Measurements from ENCODE around the gene KCNH4.

DNA sequence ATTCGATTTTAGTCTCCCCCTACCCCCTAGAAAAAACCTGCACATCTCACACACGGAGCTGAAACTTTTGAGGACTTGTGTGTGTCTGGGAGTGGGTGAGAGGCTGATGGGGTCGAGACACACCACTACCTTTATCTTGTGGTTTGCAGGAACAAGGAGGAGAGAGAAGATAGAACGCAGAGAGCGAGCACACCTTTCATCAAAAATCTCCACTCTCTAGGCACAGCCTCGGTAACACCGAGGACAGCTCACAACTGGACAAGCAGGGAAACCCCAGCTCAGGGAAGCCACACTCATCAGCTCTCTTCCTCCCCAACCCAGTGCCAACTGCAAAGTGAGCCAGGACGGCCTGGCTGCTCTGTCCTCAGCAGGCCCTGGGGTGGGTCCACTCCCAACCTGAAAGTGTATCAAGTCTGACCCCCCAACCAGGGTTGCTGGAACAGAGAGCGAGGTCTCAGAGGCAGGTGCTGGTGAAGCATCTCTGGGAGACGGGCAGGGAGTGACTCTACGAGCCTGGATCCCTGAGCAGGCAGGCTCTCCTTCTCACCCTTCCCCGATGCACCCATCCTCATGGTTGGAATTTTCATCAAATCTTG is 18.6 kb upstream of the KCNH4 start:
- TF ChIP-seq CTCF (IDR thresholded peaks at IDR 0.05) (no peak), POLR2A (IDR thresholded peaks at IDR 0.05) (no peak), EP300 (IDR thresholded peaks at IDR 0.05) (no peak), POLR2AphosphoS5 (IDR thresholded peaks at IDR 0.05) (no peak)
